ENCODE results near the gene ATP9A. TPM values are rescaled to one million over a fixed set of nuclear protein-coding genes. Genes with fewer than 3 reads are reported as not detected.

Gene ATP9A
- total and polyA plus RNA-seq, 4 donors, result 2.4 to 16.7 (median 9.9) TPM

- no peak for DNase-seq (ENCODE audit: low spot score)
Measured at GRCh38 chr20:51547951-51548350, 220.2 kb downstream of the ATP9A start.

More at GRCh38 chr20:51547951-51548350, 220.2 kb downstream of the ATP9A start:
- Histone ChIP-seq H3K4me1 (ENCODE audit: control insufficient read depth in 4 of 4, insufficient read depth in 4 of 4, low read length in 3 of 4) (peaks cover 0 to 3% (median 1%) of the 10 kb centered on the region in 4 donors), H3K27ac (ENCODE audit: low read depth in 1 of 2, low read length in 2 of 2) (no peak overlapping the region), H3K27me3 (ENCODE audit: control insufficient read depth in 4 of 4, insufficient read depth in 4 of 4, low read length in 3 of 4) (no peaks in the 10 kb centered on the region), H3K36me3 (ENCODE audit: control insufficient read depth in 4 of 4, insufficient read depth in 3 of 4, low read depth in 1 of 4, low read length in 3 of 4) (no peaks in the 10 kb centered on the region), H3K9ac (ENCODE audit: low read depth in 1 of 2, low read length in 2 of 2) (no peak overlapping the region), H3K4me3 (ENCODE audit: low read depth in 1 of 3, low read length in 3 of 3) (no peak overlapping the region), H3K9me3 (ENCODE audit: control insufficient read depth in 4 of 4, low read length in 3 of 4) (no peaks in the 10 kb centered on the region)
- TF ChIP-seq ZBTB33 (IDR thresholded peaks at IDR 0.05) (no peak), JUND (IDR thresholded peaks at IDR 0.05) (no peak), TAF1 (conservative IDR thresholded peaks at IDR 0.05) (no peak), HNF4A (conservative IDR thresholded peaks at IDR 0.05) (no peak), SP1 (IDR thresholded peaks at IDR 0.05) (no peak), HNF4G (IDR thresholded peaks at IDR 0.05) (no peak), YY1 (IDR thresholded peaks at IDR 0.05) (no peak), RAD21 (IDR thresholded peaks at IDR 0.05) (no peak), MAX (IDR thresholded peaks at IDR 0.05) (no peak), FOXA2 (IDR thresholded peaks at IDR 0.05) (no peak)
- 92% methylated on average over 7 of the region's 7 CpGs for WGBS

Other genes starting within 250 kb of the ATP9A start
- gene NFATC2, start 225.7 kb downstream of the ATP9A start, total RNA-seq, result 1 to 10 TPM; 3.5 to 6.7 TPM
- gene NFATC2, start 225.7 kb downstream of the ATP9A start, polyA plus RNA-seq, result 1 to 10 TPM; 1.2 to 1.6 TPM
- gene SALL4, start 34.1 kb upstream of the ATP9A start, total RNA-seq, result 1 to 10 TPM; 2.0 to 3.6 TPM
- under 1 TPM; 0.16 to 0.71 TPM for gene SALL4, start 34.1 kb upstream of the ATP9A start, polyA plus RNA-seq

All from liver (tissue), 9 donors.